Activated T-cell treated with anti-CD3 and anti-CD28 coated beads, Interleukin-2, amount 50 U/mL, for 1 hour (primary cell): ENCODE results near the gene GTF3C1.
A peak's percentile ranks its signal among the peaks of the same experiment; 100 is the strongest.

Experiments
- DNase-seq: peaks from one replicate; pipeline ENCODE4 v3.0.0-alpha.2; 2020

Gene GTF3C1

GRCh38 chr16:27515874-27516353 lies 33.8 kb downstream of the GTF3C1 start:
- peak; percentile 34 for DNase-seq

GRCh38 chr16:27514806-27515205 lies 34.9 kb downstream of the GTF3C1 start:
- no peak for DNase-seq

DNA sequence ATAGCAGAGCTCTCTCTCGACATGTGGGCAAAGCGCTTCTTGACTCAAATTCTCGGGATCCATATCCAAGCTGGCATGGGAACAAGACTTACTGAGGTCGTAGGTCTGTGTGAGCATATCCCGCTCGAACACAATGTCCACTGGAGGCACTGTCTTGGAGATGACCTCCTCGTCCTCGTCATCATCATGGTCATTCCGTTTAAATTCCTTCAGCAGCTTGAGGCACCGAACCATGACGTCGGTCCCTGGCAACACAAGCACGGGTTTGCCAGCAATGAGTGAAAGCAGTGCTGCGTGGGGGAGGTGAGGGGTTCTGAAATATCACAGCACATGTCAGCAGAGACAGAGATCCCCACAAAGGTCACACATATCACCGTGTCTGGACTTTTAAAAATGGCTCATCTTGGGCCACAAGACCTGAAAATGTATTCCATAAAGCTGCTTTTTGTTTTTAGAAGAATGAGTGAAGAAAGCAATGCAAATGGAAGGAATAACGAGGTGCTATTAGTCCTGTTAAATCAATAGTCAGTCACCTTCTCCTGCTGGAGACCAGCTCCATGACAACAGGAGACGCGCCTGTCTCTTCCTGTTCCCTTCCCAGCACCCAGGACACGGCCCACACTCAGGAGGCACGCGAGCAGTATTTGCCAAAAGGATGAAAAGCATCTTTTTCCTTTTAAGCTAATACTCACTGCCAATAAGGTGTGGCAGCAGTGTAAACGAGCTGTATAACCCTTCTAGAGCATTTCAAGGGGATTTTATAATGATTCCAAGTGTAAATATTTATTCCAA lies 37.9 kb downstream of the GTF3C1 start:
- DNase-seq = no peak

DNA sequence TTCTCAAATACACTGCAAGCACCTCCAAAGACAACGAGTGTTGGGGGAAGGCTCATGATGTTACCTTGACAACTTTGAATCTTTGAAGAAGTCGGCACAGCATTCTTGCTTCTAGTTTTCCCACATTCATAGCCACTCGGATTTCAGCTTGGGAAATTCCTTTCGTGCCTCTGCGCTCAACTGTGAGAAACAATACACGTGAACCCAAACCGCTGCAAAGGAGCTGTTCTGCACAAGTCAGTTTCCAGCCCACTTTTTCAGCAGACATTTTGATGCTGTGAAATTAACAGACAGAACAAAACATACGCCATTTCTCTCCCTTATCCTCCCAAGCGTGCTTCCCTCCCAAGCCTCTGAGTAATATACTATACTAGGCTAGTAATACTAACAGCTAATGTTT lies 41.2 kb downstream of the GTF3C1 start:
- no peak for DNase-seq

DNA sequence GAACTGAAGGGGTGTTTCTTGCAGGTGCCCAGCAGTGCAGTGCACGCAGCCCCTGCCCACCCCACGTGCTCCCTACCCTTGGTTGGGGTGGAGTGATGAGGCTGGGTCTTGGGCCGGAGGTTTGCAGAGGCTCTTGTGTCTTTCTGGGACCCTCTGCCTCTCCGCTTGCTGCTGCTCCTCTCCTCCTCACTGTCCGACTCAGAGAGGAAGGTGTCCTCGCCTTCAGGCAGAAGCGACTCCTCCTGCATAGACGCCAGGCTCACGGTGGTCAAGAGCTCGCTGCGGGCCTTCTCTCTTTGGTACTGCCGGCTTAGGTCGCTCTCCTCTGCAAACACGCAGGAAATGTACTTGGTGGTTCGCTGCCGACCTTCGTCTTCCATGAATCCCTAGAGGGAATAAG lies 42.9 kb downstream of the GTF3C1 start:
- no peak for DNase-seq

DNA sequence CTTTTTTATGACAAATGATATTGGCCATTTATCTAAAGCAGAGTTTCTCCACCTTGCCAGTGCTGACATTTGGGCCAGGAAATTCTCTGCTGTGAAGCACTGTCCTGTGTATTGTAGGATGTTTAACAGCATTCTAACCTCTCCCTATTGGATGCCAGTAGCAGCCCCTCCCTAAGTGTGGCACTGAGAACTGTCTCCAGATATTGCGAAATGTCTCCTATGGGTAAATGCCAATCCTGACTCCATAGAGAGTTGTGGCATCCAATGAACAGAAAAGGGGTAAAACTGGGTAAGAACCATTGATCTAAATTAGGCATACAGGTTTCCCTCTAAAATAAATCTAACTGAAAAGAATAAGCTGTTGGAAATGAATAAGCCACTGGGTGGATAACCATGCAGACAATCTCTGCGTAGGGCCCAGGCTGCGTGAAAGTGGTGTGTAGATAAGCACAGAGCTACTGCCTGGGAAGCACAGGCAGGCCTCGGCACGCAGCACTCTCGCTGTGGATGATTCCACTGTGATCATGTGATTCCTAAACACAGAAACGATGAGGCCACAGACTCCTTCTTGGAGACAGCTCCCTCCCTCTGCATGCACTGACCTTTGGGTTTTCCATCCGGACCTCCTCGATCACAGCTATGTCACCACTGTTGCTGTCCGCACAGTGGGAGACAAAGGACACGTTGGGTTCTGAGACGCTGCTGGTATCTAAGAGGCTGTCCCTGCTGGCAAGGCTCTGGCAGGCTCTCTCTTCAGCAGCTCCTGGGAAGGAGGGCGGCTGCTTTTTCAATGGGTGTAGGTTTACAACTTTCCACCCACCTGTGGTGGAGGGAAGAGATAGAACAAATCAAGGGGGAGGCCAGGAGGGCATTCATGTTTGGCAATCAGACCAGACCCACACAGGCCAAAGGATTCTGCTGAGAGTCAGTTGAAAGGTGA lies 44.1 kb downstream of the GTF3C1 start:
- DNase-seq = no peak

GRCh38 chr16:27503662-27504061 lies 46.1 kb downstream of the GTF3C1 start:
- no peak for DNase-seq

GRCh38 chr16:27500801-27501200 lies 48.9 kb downstream of the GTF3C1 start:
- no peak for DNase-seq

- no peak for DNase-seq
Observed at GRCh38 chr16:27499659-27500055, 50.1 kb downstream of the GTF3C1 start.

GRCh38 chr16:27498916-27499658 lies 50.6 kb downstream of the GTF3C1 start:
- no peak for DNase-seq

DNA sequence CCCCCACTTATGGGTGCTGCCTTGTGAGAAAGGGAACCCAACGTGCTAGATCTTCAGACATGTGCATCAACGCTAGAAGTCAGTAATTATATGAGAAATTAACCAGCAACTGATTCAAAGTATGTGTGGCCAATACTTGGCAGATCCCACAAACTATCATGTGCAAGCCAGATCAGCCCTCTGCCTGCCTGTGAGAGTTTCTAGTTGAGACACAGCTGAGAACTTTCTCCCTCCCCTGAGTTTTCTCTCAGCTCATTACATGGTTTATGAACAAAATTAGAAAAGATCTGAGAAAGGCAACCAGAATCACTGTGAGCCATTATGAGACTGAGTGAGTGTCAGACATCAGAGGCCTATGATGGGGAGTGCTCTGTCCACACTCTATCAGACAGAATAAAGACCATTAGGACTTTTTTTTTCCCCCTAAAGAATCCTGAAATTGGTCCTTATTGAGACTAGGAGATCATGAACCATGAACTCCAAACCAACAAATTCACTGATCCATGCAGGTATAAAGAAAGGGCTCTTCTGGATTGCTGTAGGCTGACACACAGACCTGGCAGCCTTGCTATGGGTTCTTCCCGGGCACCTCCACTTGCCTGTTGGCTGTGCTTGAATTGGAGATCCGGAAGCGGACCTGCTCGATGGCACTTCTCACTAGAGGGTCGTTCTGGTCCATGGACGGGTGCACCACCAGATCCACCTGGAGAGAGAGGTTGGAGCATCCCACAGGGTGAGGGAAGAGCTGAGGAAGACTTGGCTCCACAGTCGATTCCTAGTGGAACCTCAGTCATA lies 51.5 kb downstream of the GTF3C1 start:
- no peak for DNase-seq

DNA sequence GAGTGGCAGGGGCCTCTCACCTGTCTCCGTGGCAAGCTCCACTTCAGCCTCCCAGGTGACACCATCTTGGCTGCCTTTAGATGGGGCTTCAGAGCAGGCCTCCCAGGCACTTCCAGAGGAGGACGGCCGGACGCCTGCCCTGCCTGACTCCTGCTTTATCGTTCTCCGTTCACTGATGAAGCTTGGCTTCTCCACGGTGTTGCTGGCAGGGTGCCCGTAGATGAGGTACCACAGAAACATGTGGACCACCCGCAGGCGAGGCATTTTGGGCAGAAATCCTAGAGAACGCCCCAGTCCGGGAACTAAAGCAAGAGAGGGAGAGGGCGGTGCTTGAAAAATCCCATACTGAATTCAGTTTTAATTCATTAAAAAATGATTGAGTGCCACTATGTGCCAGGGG lies 54.5 kb downstream of the GTF3C1 start:
- no peak for DNase-seq

GRCh38 chr16:27492588-27492979 lies 57.1 kb downstream of the GTF3C1 start:
- no peak for DNase-seq

DNA sequence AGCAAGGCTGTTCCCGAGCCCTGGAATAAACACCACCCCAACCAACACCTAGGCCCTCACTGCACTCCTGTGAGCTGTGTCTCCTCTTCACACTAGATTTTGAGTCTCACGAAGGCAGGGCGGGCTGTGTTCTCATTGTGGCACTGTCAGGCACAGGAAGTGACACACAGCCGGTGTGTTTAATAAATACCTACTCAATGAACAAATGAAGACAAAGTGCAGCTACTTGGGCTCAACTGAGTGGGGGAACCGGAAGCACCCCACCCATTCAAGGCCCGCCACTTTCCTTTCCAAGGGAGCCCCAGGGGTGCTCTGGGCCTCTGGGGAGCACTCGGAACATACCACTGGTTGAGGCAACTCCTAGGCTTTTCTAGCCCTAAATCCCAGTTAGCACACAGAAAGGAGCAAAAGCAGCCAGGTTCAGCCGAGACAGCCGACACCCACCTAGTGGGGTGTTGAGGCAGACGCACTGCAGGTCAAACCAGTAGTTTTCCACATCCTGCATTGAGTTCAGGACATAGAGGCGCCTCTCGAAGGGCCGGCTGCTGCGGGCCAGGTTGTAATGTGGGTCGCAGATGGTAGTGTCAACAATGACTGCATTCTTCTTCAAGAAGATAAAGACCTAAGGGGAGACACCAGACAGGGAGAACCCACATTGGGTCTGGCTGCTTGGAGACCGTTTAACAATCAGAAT lies 57.7 kb downstream of the GTF3C1 start:
- no peak for DNase-seq

DNA sequence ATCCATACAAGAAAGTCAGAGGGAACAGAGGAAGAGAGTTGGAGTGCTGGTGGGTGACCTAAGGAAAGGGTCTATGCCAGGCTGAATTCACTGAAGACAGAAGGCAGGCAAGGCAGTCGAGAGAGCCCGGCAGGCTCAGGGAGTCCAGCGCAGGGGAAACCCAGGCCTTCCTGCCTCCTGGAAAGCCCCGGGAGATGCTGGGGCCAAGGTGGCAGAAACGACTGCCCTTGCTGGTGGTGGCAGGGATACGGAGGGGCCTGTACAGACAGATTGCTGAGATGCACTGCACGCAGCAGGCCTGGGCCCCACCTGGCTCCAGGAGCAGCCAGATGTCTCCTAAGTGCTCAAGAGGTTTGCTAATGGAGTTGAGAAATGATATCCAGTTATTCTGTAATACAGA lies 59.8 kb downstream of the GTF3C1 start:
- DNase-seq = no peak

DNA sequence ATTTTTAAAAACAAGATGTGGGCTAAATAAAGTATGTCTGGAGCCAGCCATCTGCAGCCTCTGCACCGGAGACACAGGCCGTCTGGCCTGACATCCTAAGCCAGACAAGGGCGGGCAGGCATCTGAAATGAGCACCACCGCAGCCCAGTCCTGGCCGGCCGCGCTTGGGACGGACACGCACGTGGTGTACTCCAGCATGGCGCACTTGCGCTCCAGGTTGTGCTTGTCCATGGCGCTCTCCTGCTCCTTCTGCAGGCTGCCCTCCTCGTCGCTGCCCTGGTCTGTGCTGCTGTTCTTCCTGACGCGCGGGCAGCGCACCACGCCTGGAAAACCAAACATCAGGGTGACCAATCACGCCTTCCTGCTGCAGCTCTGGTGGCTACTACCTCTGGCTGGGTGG lies 60.3 kb downstream of the GTF3C1 start:
- no peak for DNase-seq

- no peak for DNase-seq
Observed at GRCh38 chr16:27486760-27487159, 63.0 kb downstream of the GTF3C1 start.

DNA sequence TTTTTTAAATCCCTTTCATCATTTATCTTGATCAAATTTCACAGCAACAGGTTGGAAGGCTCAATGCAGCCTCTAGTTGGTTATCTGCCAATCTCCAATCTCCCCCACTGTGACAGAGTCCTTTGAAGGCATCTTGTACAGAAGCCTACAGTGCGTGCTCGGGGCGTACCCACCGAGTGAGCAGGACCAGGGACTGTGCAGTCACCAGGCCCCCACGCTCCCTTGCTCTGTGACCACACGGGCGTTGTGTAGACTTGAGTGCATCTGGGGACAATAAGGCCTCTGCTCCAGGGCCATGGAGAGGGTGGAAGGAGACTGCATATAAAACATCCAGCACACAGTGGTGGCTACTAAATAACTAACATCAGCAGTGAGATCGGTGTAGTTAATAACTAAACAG lies 63.4 kb downstream of the GTF3C1 start:
- DNase-seq = no peak

DNA sequence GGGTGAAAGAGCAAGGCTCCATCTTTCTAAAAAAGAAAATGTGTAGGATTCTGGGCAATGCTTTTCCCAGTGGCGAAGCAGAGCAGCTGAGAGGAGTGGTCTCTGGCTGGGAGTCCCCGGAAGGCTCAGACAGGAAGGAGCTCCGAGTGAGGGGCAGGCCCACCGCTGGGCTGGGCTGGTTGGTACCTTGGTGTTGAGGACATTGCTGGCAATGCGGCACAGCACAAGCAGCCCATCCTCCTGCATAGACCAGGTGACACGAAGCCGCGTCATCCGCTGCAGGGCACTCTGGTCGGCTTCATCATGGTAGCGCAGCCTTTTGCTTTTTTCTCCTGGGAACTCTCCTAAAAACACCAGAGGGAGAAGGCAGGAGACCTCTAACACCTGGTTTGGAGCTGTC lies 63.9 kb downstream of the GTF3C1 start:
- no peak for DNase-seq

- DNase-seq = no peak
Observed at GRCh38 chr16:27485126-27485525, 64.6 kb downstream of the GTF3C1 start.

- DNase-seq = no peak
Observed at GRCh38 chr16:27483624-27484023, 66.1 kb downstream of the GTF3C1 start.

- DNase-seq = no peak
Observed at GRCh38 chr16:27483088-27483437, 66.7 kb downstream of the GTF3C1 start.
